B cell (primary cell): Measurements from ENCODE around the gene NDUFA6. TPM values are rescaled to one million over a fixed set of nuclear protein-coding genes. Genes with fewer than 3 reads are reported as not detected.
A peak's percentile ranks its signal among the peaks of the same experiment; 100 is the strongest.

Experiments used
- ATAC-seq: fragments of 200-7000 bp; cut with Tn5 transposase; one replicate; pipeline ENCODE4 v1.10.0; 2021; ENCODE audit warnings: low read depth, mild to moderate bottlenecking, moderate number of reproducible peaks, moderate library complexity
- CTCF ChIA-PET: fragments of 350-600 bp; sonication (Branson Sonifier 250); formaldehyde crosslinking; loops from one replicate; lab custom pipeline; 2021; ENCODE audit warnings: antibody characterized with exemption, inconsistent platforms; lab: Charles Lee
- POLR2A ChIA-PET: fragments of 350-600 bp; sonication (Branson Sonifier 250); formaldehyde crosslinking; loops from one replicate; lab custom pipeline; 2021; ENCODE audit warnings: antibody characterized with exemption; lab: Charles Lee
- DNase-seq: peaks from one replicate; pipeline ENCODE4 v3.0.0; 2013
- H2AFZ ChIP-seq: 2 replicates; pipeline ENCODE4 v1.6.1; 2012; ENCODE audit warnings: mild to moderate bottlenecking, low read depth, low read length; ENCODE audit not compliant: insufficient read depth, poor library complexity, severe bottlenecking
- H3K27ac ChIP-seq, 2 donors: 1 replicate in 1 of 2; 2 replicates in 1 of 2; pipeline ENCODE4 v1.5.1; 2012 to 2013; ENCODE audit warnings: low read length in 2 of 2, mild to moderate bottlenecking in 2 of 2, moderate library complexity in 1 of 2
- H3K27me3 ChIP-seq, 4 experiments: fragments of 200-600 bp in 1 of 4; sonication (generic) in 1 of 4; replicated peaks in 1 of 4; 1 replicate in 2 of 4; 2 replicates in 2 of 4; pipeline versions ENCODE4 v1.6.1 to v1.7.0; 2013 to 2016; ENCODE audit warnings: low read length in 3 of 4, mild to moderate bottlenecking in 2 of 4, mixed read lengths in 1 of 4, moderate library complexity in 1 of 4; ENCODE audit not compliant: insufficient read depth in 4 of 4, control insufficient read depth in 3 of 4; ENCODE audit errors: control extremely low read depth in 1 of 4
- H3K36me3 ChIP-seq, 2 experiments: replicated peaks in 1 of 2; 1 replicate in 1 of 2; 2 replicates in 1 of 2; pipeline versions ENCODE4 v1.6.1 to v1.7.1; 2013; ENCODE audit warnings: low read length in 1 of 2; ENCODE audit not compliant: insufficient read depth in 2 of 2, control insufficient read depth in 1 of 2; ENCODE audit errors: control extremely low read depth in 1 of 2, extremely low read depth in 1 of 2
- H3K4me1 ChIP-seq, 2 donors: fragments of 200-600 bp in 1 of 2; sonication (generic) in 1 of 2; 1 replicate in 1 of 2; 2 replicates in 1 of 2; pipeline versions ENCODE4 v1.5.1 to v1.6.1; 2013 to 2017; ENCODE audit warnings: low read length in 2 of 2; ENCODE audit not compliant: control insufficient read depth in 2 of 2, insufficient read depth in 2 of 2
- H3K4me2 ChIP-seq: replicated peaks from 2 replicates; pipeline ENCODE3; 2012; ENCODE audit warnings: mild to moderate bottlenecking, low read depth, low read length; ENCODE audit not compliant: poor library complexity, severe bottlenecking
- H3K4me3 ChIP-seq, 5 experiments: fragments of 200-600 bp in 1 of 5; sonication (generic) in 1 of 5; 1 replicate in 3 of 5; 2 replicates in 2 of 5; pipeline versions ENCODE4 v1.5.1 to v1.7.0; 2011 to 2016; ENCODE audit warnings: low read length in 4 of 5, mild to moderate bottlenecking in 4 of 5, low read depth in 2 of 5, control low read depth in 1 of 5, moderate library complexity in 1 of 5; ENCODE audit not compliant: insufficient read depth in 1 of 5; ENCODE audit errors: control extremely low read depth in 1 of 5, extremely low read depth in 1 of 5
- H3K79me2 ChIP-seq: fragments of 200-600 bp; sonication (generic); one replicate; pipeline ENCODE4 v1.6.0; 2016; ENCODE audit warnings: low read length; ENCODE audit not compliant: control insufficient read depth, insufficient read depth
- H3K9ac ChIP-seq: fragments of 200-600 bp; sonication (generic); 2 replicates; pipeline ENCODE4 v1.6.1; 2017; ENCODE audit warnings: mild to moderate bottlenecking, low read length, moderate library complexity
- H3K9me3 ChIP-seq, 3 donors: one replicate each; pipeline versions ENCODE4 v1.6.1 to v1.7.1; 2013; ENCODE audit warnings: low read length in 2 of 3; ENCODE audit not compliant: control insufficient read depth in 2 of 3, insufficient read depth in 1 of 3; ENCODE audit errors: control extremely low read depth in 1 of 3
- H4K20me1 ChIP-seq: 2 replicates; pipeline ENCODE4 v1.6.0; 2012; ENCODE audit warnings: mild to moderate bottlenecking, low read length; ENCODE audit not compliant: insufficient read depth, control insufficient read depth, poor library complexity, severe bottlenecking
- H3K27ac Mint-ChIP-seq: one replicate; pipeline ENCODE4 v1.8.0; 2021; ENCODE audit warnings: mixed read lengths
- H3K27me3 Mint-ChIP-seq: one replicate; pipeline ENCODE4 v1.8.0; 2021; ENCODE audit warnings: mixed read lengths
- H3K4me1 Mint-ChIP-seq: one replicate; pipeline ENCODE4 v1.8.0; 2021; ENCODE audit warnings: mixed read lengths
- H3K4me3 Mint-ChIP-seq: one replicate; pipeline ENCODE4 v1.8.0; 2021; ENCODE audit warnings: mixed read lengths
- H3K9me3 Mint-ChIP-seq: one replicate; pipeline ENCODE4 v1.8.0; 2022; ENCODE audit warnings: mixed read lengths; ENCODE audit not compliant: insufficient read depth
- CTCF ChIP-seq: fragments of 200-600 bp; IDR thresholded peaks from one replicate; pipeline ENCODE4 v1.8.0; 2022; ENCODE audit warnings: antibody characterized with exemption, mild to moderate bottlenecking
- EZH2 ChIP-seq: IDR thresholded peaks from 2 replicates; pipeline ENCODE4 v1.6.1; 2012; ENCODE audit warnings: borderline replicate concordance, low read depth, mild to moderate bottlenecking, moderate library complexity, low read length; ENCODE audit not compliant: insufficient read depth, poor library complexity, severe bottlenecking
- WGBS: methylation state at CpG from one replicate; pipeline ENCODE4 v1.1.5; 2013; ENCODE audit warnings: missing lambda C conversion rate; ENCODE audit not compliant: insufficient coverage; 5-methylcytosine and 5-hydroxymethylcytosine counted together
- intact Hi-C: fragments of 100-400 bp; cut with micrococcal nuclease; formaldehyde crosslinking; loops from one replicate; pipeline ENCODE4 v1.10.0; 2022
- polyA plus RNA-seq: library from polyadenylated mRNA; depleted of rRNA; stranded (reverse); fragments of >200 nt; gene quantifications from 2 replicates; pipeline ENCODE4 v1.2.3, GENCODE V29; 2012
- total RNA-seq, 2 donors: library from RNA; stranded (reverse); fragments of 120-200 nt in 1 of 2; gene quantifications; 1 replicate in 1 of 2; 2 replicates in 1 of 2; pipeline versions ENCODE4 v1.2.3 to v1.2.4, GENCODE V29; 2013 to 2022

The NDUFA6 gene
- total and polyA plus RNA-seq, 2 donors (not counting 1 experiment from before 2014, with no cell fraction given): 26.2 to 47.8 TPM

DNA sequence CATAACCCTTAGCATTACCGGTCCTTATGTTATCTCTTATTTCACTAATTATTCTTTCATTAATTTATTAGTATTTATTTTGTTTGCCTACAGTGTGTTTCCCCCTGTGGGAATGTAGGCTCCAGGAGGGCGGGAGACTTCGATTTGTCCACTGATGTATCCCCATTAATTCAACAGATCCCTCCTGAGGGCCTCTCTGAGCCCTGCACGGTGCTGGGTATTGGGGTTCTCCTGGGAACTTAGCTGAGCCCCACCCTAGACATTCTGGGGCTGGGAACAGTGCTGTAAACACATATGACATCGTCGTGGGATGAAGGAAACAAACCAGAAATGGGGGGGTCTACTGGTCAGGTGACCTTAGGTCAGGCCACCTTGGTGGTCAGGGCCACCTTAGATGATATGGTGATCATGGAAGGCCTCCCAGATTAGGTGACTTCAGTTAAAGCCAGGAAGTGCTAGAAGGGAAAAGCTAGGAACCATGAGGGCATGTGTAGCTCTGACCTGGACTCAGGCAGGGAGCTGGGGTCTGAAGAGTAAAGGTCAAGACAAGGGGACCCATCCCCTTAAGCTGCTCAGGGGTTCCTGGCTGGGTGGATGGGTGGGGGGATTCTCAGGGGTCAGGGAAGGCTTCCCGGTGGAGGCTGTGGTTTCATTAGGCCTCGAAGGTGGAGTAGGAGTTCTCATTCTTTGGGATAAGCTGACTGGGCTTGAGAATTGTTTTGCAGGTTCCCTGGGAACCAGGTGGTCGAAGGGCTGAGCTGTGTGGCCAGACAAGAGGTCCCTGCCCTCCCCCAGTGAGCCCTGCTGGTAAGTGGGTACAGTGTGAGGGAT is 15.5 kb downstream of the NDUFA6 start:
- peak overlapping the region; percentile 97 for H2AFZ ChIP-seq
- TF ChIP-seq CTCF (no peak), EZH2 (no peak)
- peak overlapping the region; percentile 64 for H3K9ac ChIP-seq
- H4K20me1 ChIP-seq: no peaks in the 10 kb centered on the region
- ChIA-PET CTCF (interaction anchor here (0.5 to 2.7 kb wide), 4 partner anchors 13 to 381 kb away, joined by 3 to 9 read pairs (median 4); no protein-coding TSS in a partner anchor), POLR2A (interaction anchor here (1.9 kb wide), 1 partner anchor 16 kb away, joined by 5 read pairs; the partner anchor contains the start of gene NDUFA6)
- WGBS: 93% methylated on average over 8 of the region's 9 CpGs
- peak overlapping the region; percentile 77 for H3K4me3 Mint-ChIP-seq
- no peak for ATAC-seq
- H3K4me1 Mint-ChIP-seq: peaks cover 49% of the 10 kb centered on the region
- no peak for DNase-seq
- H3K36me3 ChIP-seq: no peaks in the 10 kb centered on the region
- peaks cover 6% of the 10 kb centered on the region for H3K79me2 ChIP-seq
- intact Hi-C loops: loop anchor here (5.0 kb wide), 5 partner anchors 43 to 693 kb away; partner anchors contain the start of genes MEI1 and TEF
- H3K27me3 ChIP-seq: no peaks in the 10 kb centered on the region
- H3K4me3 ChIP-seq: peak overlapping the region in 4 of 5 experiments; percentile 57 to 69 (median 64)
- H3K27ac ChIP-seq: no peak overlapping the region
- H3K27ac Mint-ChIP-seq: peak overlapping the region; percentile 85
- H3K27me3 Mint-ChIP-seq: no peaks in the 10 kb centered on the region
- peaks cover 22 to 41% of the 10 kb centered on the region in 2 donors for H3K4me1 ChIP-seq
- H3K9me3 Mint-ChIP-seq: no peaks in the 10 kb centered on the region
- peak overlapping the region; percentile 86 for H3K4me2 ChIP-seq
- no peaks in the 10 kb centered on the region for H3K9me3 ChIP-seq
